Sigmoid colon (tissue), 4 donors: ENCODE results near the gene PRAC2.

Source experiments
- EP300 ChIP-seq, 4 donors: sonication (generic); formaldehyde crosslinking; IDR thresholded peaks; one replicate each; pipeline ENCODE4 v1.6.1; 2017; ENCODE audit warnings: antibody characterized with exemption in 4 of 4
- POLR2A ChIP-seq, 2 donors: fragments of 450-650 bp; IDR thresholded peaks; one replicate each; pipeline ENCODE4 v1.6.1; 2016; ENCODE audit warnings: antibody characterized with exemption in 2 of 2, mild to moderate bottlenecking in 2 of 2, moderate library complexity in 2 of 2
- POLR2AphosphoS5 ChIP-seq, 4 donors: sonication (generic); formaldehyde crosslinking; IDR thresholded peaks; one replicate each; pipeline ENCODE4 v1.6.1; 2017; ENCODE audit warnings: antibody characterized with exemption in 4 of 4
- TF ChIP-seq, protein P1 (sequence below), 4 experiments: fragments of 450-650 bp in 3 of 4; fragments of 200-600 bp in 1 of 4; IDR thresholded peaks; one replicate each; pipeline ENCODE4 v1.5.1; 2016 to 2019; ENCODE audit warnings: antibody characterized with exemption in 4 of 4, mild to moderate bottlenecking in 3 of 4, moderate library complexity in 2 of 4

DNA sequence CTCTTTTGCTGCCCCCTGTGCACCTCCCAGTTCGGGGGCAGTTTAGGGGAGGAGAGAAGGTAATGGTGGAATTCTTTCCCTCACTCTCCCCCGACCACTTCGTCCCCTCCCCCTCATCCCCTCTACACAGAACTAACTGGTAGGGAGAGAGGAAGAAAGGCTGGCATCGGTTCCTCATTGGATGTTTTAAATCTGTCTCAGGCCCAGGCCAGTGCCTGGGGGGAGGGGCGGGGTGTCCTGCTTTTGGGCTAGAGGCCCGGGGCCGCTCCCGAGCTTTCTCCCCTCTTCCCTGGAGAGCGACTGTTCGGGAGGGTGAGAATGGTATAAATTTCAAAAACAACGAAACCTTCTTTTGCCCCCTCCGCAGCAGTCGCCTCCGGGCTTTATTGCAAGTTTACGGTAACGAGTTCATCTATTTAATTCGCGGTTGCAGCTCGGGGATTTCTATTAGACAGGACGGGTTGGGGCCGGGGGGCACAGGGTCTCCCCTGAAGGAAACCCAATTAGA, at the start of gene PRAC2:
- no peak for TF ChIP-seq POLR2AphosphoS5 (IDR thresholded peaks at IDR 0.05)
- TF ChIP-seq, protein P1, sequence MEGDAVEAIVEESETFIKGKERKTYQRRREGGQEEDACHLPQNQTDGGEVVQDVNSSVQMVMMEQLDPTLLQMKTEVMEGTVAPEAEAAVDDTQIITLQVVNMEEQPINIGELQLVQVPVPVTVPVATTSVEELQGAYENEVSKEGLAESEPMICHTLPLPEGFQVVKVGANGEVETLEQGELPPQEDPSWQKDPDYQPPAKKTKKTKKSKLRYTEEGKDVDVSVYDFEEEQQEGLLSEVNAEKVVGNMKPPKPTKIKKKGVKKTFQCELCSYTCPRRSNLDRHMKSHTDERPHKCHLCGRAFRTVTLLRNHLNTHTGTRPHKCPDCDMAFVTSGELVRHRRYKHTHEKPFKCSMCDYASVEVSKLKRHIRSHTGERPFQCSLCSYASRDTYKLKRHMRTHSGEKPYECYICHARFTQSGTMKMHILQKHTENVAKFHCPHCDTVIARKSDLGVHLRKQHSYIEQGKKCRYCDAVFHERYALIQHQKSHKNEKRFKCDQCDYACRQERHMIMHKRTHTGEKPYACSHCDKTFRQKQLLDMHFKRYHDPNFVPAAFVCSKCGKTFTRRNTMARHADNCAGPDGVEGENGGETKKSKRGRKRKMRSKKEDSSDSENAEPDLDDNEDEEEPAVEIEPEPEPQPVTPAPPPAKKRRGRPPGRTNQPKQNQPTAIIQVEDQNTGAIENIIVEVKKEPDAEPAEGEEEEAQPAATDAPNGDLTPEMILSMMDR (IDR thresholded peaks at IDR 0.05): no peak
- TF ChIP-seq POLR2A (IDR thresholded peaks at IDR 0.05): no peak
- no peak for TF ChIP-seq EP300 (IDR thresholded peaks at IDR 0.05)
